GM06990 (cell line): ENCODE measurements around the gene MAG.

ENCODE experiments used
- DNase-seq: peaks from one replicate; pipeline ENCODE4 v3.0.0-alpha.2; 2011; ENCODE audit not compliant: insufficient read length; ENCODE audit errors: extremely low read depth
- H3K27me3 ChIP-seq: replicated peaks from 2 replicates; pipeline ENCODE4 v1.6.0; 2011; ENCODE audit warnings: low read length; ENCODE audit not compliant: control insufficient read depth, insufficient read depth
- H3K36me3 ChIP-seq: 2 replicates; pipeline ENCODE4 v1.5.1; 2011; ENCODE audit warnings: low read length; ENCODE audit not compliant: control insufficient read depth, insufficient read depth
- H3K4me3 ChIP-seq: replicated peaks from 2 replicates; pipeline ENCODE4 v1.5.1; 2011; ENCODE audit warnings: low read depth, mild to moderate bottlenecking, control low read depth, low read length
- CTCF ChIP-seq: IDR thresholded peaks from 2 replicates; pipeline ENCODE4 v1.5.1; 2011; ENCODE audit warnings: low read length, control low read depth, mild to moderate bottlenecking, inconsistent platforms; ENCODE audit not compliant: insufficient read depth, poor library complexity, severe bottlenecking

Gene MAG

DNA sequence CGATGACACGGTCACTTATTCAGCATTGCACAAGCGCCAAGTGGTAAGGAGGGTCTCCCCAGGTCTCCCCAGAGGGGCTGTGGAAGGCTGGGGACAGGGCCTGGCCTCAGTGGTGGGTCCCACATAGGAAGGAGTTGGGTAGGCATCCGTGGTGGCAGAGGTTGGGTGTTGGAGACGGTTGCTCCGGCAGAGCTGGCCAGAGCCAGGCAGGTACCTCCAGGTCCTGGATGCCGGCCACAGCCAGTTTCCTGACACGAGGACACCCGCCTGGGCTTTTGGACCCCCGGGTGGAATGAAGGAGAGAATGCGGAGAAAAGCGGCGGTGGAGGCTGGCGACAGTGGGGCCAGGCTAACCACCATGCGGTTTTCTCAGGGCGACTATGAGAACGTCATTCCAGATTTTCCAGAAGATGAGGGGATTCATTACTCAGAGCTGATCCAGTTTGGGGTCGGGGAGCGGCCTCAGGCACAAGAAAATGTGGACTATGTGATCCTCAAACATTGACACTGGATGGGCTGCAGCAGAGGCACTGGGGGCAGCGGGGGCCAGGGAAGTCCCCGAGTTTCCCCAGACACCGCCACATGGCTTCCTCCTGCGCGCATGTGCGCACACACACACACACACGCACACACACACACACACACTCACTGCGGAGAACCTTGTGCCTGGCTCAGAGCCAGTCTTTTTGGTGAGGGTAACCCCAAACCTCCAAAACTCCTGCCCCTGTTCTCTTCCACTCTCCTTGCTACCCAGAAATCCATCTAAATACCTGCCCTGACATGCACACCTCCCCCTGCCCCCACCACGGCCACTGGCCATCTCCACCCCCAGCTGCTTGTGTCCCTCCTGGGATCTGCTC is 54.5 kb downstream of the MAG start:
- Histone ChIP-seq H3K4me3 (peak overlapping the region; percentile 6; the same call in 1 of the 2 replicates), H3K27me3 (no peaks in the 10 kb centered on the region), H3K36me3 (peaks cover 28% of the 10 kb centered on the region)
- no peak for TF ChIP-seq CTCF
- DNase-seq, result peak; percentile 76

DNA sequence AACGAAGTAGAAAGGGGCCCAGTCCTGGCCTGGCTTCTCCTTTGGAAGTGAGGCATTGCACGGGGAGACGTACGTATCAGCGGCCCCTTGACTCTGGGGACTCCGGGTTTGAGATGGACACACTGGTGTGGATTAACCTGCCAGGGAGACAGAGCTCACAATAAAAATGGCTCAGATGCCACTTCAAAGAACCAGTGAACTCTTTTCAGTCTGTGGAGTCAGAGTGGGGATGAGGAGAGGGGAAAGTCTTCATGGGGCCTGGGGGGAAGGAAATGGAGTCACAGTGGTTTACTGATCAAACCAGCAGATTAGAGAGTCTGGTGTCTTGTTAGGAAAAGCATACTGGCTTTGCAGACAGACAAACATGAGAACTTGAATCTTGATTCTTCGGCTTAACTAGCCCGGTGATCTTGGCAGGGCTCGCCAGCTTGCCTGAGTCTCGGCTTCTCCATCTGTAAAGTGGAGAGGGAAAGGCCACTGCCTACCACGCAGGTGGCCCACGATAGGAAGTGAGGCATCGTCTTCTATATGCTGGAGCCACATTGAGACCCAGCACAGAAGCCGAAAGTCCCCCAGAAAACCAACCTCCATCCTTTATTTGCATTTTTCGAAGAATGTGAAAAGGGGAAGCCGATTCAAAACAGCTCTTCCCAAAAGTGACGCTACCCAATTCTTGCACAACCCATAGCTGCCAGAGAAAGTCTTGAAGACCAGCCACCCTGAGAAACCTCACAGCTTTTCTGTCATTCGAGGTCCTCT is 55.4 kb downstream of the MAG start, which contains the start of gene FFAR1:
TSS of gene FFAR1 (plus strand) at position 732 of the 759 bp plus-strand sequence. CDS start 3,650 bp downstream, outside the sequence.
- DNase-seq, result peak; percentile 79
- Histone ChIP-seq H3K27me3 (no peaks in the 10 kb centered on the region), H3K4me3 (no peak within 1 kb of the TSS), H3K36me3 (peaks cover 20% of the 10 kb centered on the region)
- TF ChIP-seq CTCF, result no peak

- peaks cover 19% of the 10 kb centered on the region for H3K36me3 ChIP-seq
Measured at GRCh38 chr19:35347930-35348298, 56.0 kb downstream of the MAG start.

GRCh38 chr19:35348911-35349611 is 57.1 kb downstream of the MAG start:
- Histone ChIP-seq H3K36me3 (peaks cover 15% of the 10 kb centered on the region), H3K27me3 (no peaks in the 10 kb centered on the region), H3K4me3 (no peak overlapping the region)
- peak; percentile 65 for DNase-seq
- TF ChIP-seq CTCF, result no peak

More at GRCh38 chr19:35347930-35348298, 56.0 kb downstream of the MAG start:
- H3K4me3 ChIP-seq, result no peak overlapping the region
- TF ChIP-seq CTCF, result no peak
- no peak for DNase-seq
- H3K27me3 ChIP-seq, result no peaks in the 10 kb centered on the region

DNA sequence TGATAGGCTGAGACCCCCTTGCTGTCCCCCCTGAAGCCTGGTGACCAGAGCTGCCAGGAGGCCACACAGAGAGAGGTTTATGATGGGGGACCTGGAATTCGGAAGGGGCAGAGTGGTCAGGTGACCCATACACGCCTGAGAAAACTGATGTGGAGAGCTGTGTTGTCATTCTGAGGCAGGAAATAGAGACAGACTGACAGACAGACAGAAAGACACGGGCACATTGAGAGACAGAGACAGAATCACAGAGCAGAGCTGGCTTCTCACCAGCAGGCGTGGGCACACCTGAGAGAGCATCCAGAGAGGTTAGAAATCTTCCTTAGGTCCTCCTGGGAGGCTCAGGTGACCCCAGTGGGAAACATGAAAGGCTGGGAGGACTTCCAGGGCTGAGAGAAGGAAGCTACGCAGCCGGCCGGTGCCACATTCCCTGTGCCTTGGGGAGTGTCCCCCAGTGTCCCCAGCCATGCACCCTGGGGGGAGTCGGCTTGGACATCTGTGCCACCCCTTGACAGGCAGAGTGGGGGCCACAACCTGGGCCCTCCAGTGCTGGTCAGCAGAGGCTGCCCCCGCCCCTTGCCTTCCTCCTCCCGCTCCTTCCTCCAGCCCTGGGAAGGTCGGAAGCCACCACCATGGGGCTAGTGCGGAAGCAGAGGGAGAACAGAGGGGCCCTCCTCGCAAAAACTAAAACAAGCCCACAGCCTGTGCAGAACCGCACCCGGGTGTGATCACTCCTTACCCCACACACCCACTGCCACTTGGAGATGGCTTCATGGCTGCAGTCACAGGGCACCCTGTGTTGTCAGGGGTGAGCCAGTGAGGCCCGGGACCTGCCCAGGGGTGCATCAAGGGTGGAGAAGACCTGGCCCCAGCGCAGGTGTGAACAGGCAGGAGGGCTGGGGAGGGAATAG is 57.9 kb downstream of the MAG start:
- Histone ChIP-seq H3K36me3 (peaks cover 7% of the 10 kb centered on the region), H3K27me3 (no peaks in the 10 kb centered on the region), H3K4me3 (no peak overlapping the region)
- DNase-seq, result no peak
- no peak for TF ChIP-seq CTCF
